ENCODE results near the gene GRSF1.

DNA sequence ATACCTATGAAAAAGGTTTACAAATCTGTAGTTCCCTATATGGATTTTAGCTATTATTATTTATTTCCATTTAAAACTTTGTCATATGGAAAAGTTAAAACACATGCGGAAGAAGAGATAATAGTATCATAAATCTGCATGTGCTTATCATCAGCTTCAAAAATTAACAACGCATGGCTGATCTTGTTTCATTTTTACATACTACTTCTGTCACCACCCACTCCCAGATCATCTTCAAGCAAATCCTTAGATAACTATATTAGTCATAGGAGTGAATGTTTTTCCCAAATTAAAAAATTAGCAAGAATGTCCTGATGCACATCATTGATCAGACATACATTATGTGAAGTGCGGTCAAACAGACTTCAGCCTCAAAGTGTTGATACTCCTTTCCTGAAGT, 37.9 kb upstream of the GRSF1 start:
- TF ChIP-seq, protein P1, sequence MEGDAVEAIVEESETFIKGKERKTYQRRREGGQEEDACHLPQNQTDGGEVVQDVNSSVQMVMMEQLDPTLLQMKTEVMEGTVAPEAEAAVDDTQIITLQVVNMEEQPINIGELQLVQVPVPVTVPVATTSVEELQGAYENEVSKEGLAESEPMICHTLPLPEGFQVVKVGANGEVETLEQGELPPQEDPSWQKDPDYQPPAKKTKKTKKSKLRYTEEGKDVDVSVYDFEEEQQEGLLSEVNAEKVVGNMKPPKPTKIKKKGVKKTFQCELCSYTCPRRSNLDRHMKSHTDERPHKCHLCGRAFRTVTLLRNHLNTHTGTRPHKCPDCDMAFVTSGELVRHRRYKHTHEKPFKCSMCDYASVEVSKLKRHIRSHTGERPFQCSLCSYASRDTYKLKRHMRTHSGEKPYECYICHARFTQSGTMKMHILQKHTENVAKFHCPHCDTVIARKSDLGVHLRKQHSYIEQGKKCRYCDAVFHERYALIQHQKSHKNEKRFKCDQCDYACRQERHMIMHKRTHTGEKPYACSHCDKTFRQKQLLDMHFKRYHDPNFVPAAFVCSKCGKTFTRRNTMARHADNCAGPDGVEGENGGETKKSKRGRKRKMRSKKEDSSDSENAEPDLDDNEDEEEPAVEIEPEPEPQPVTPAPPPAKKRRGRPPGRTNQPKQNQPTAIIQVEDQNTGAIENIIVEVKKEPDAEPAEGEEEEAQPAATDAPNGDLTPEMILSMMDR (IDR thresholded peaks at IDR 0.05; ENCODE audit: insufficient read depth, low read depth, low read length) = no peak
- TF ChIP-seq EZH2 (IDR thresholded peaks at IDR 0.05; ENCODE audit: insufficient read depth, low read length) = no peak
